Medulla oblongata (tissue), 1 donor: ENCODE data around the gene ATP2B3.
"Not testable (repeated sequence)": the region's sequence is repeated elsewhere in the genome, so short reads cannot be mapped to it uniquely, and the experiment has no call there.

ENCODE experiments used
- DNase-seq: peaks from one replicate; pipeline ENCODE4 v3.0.0-alpha.2; 2015; ENCODE audit errors: extremely low spot score

The ATP2B3 gene

DNA sequence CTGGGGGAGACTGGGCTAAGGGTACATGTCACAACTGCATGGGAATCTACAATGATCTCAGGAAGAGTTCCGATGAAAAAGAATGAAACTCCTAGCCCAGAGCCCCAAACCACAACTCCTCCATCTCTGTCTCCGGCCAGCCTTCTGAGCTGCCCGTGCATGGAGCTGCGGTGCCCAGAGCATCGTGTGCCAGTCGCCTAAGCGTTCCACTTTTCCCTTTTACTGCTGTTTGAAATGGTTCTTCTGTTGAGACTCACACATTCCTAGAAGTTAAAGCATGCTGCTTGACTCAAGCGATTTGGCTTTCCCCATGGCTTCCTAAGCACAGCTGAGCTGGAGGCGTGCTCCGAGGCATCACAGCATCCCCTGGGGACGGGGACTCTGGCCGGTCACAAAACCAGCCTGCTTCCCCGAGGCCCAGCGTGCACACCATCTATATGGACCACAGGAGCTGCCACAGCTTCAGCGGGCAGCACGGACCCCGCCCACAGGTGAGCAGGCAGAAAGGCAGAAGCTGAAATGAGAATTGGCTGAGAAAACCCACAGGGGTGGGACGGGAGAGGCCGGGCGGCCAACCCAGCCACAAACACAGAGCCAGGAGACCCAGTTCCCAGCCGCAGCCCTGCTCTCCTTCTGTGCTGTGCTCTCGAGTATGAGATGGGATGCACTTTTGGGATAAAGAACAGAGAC, 76.5 kb downstream of the ATP2B3 start:
- DNase-seq, result no peak

DNA sequence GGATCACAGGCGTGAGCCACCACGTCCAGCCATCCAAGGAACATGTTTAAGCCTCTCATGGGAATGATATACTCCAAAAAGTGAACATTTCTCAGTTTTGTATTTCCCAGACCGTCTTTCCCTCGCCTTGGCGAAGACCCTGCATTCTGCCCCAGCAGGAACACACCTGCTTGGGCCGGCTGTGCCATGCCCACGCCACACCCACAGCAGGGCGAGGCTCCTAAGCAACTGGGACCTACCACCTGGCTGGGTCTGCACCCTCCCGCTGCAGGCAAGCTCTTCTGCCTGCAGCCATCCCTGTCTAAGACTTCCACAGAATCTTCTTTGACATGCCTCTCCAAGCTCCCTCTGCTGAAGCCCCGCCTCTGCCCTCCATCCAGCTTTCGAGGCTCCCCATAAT, 77.9 kb downstream of the ATP2B3 start:
- no peak for DNase-seq

DNA sequence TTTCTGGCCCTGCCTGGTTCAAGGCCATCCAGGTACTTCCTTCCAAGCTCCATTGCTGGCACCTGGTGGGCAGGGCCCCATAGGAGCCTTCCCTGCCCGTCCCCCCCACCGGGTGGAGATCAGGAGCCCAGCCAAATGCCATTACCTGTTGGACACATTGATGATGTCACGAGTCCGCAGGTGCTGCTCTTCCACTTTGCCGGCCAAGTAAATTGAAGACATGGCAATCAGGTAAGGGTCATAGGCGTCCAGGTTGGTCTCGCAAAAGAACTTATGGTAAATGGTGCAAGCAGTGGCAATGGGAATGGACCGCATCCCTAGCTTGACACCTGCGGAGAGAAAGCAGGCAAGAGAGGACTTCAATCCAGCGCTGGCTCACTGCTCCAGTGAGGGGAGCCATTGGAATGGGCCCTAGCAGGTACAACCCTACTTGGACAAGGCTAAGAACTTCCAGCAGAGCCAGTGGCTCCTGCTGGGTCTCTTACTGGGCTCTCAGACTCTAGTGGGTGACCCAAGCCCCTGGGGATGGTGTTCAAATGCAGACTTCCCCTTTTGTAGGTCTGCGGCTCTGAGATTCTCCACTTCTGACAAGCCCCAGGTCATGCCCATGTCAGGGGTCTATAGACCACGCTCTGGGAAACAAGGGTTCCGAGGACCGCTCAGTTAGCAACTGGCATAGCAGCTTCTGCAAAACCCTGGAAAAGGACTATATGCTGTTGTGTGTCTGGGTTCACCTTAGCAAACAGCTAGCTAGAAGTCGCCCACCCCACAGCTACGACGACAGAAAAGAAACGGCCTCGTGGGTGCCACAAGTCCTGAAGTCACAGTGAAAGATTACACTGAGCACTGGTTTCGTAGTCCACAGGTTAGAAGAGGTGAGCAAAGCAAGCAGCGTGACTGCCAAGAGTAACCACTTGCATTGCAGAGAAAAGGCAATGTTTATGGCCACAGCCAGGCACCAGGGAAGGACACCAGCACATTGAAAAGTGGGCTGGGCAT, 78.7 kb downstream of the ATP2B3 start:
- DNase-seq, result no peak

DNA sequence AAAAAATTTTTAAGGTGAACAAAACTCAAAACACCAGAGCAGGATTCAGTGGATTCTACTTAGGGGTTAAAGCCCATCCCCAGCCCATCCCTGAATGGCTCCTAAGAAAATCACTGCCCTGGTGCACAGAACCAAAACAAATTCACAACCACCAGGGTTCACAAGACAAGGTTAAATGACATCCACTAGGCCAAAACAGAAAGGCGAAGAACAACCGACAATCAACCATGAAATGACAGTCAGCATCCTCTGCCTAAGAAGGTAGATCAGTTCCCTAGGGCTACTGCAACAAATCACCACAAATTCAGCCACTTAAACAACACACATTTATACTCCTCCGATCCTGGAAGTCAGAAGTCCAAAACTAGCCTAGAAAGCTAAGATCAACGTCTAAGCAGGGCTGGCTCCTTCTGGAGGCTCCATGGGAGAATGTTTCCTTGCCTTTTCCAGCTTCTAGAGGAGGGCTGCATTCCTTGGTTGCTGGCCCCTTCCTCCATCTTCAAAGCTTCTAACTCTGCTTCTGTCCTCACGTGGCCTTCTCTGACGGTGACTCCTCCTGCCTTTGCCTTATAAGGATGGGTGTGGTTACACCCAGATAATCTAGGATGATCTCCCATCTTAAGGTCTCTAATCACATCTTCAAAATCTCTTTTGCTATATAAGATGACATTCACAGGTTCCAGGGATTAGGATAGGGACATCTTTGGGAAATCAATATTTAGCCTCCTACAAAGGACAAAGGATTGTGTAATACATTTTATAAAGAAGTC, 79.7 kb downstream of the ATP2B3 start:
- DNase-seq, result no peak

DNA sequence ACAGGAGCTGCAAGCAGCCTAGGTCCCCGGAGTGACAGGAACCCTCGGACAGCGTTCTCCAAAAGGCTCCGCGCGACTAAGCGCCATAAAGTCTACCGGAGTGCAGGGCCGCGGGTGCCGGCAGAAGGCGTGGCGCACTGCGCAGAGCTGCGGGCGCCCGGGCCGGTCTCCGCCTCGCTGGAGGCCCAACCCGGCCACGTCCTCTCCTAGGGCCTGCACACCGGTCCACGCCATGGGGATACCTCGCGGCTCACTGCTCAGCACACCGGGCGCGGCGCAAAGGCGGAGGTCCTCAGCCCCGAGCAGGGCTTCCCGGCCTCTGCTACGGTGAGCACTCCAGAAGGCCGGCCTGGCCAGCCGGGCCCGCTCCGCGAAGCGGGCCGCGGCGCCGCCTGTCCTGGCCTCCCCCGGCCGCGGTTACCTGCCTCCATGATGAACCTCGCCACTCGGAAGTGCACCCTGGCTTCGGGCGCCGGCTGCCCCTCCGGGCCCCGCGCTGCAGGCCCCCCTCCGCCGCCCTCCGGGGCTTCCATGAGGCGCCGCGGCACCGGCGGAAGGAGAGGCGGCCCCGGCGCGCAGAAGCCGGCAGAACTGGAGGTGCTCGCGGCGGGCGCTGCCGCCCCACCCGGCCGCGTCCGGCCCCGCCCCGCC, 81.2 kb downstream of the ATP2B3 start, which contains the start of gene CCNQ:
Gene CCNQ, minus strand, starts transcription at position 599 of the 651 bp plus-strand sequence. Its CDS starts 66 bp downstream, at position 533.
- DNase-seq, result no peak

DNA sequence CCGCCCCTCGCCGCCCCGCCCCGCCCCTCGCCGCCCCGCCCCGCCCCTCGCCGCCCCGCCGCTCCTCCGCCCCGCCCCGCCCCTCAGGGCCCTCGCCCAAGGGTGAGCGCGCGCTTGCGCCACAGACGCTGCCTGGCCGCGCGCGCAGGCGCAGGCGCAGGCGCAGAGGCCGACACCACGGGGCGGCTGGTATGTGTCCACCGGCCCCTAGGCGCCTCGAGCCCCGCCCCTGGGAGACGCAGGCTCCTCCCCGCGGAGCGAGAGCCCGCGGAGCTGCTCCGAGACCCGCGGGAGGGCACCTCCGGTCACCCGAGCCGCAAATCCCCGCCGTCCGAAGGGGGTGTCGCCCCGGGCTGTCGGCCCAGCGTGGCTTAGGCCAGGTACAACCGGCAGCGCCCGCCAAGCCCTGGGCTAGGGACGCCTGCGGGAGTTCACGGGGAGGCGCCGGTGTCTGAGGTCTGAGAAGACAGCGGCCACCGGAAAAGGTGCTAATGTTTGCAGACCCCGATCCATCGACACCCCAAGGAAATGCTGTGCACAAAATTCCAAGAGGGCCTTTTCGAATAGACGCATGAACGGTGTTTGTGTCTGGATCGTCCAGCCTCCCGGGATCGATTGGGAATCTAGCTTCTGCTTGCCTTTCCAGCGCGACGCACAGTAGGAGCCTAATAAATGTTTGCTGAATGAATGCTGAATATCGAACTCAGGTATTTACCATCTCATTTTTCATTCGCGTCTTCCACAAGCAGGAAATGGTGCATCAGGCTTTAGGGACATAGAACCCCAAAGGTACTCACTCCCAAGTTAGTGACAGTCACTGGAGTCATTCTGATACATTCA, 82.0 kb downstream of the ATP2B3 start:
- DNase-seq, result peak; percentile 89

DNA sequence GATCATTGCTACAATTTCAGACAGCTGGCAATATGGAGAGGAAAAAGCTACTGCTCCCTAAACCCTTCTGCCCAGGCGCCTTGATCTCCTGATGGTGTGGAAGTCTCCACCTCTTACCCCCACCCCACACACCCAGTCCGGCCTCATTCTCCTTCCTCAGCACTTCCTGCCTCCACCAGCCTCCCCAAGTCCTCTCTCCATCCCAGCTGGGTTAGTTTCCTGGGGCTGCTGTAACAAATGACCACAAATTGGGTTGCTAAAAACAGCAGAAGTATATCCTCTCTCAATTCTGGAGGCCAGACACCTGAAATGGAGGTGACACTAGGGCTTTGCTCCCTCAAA, 82.6 kb downstream of the ATP2B3 start:
- DNase-seq, result no peak

DNA sequence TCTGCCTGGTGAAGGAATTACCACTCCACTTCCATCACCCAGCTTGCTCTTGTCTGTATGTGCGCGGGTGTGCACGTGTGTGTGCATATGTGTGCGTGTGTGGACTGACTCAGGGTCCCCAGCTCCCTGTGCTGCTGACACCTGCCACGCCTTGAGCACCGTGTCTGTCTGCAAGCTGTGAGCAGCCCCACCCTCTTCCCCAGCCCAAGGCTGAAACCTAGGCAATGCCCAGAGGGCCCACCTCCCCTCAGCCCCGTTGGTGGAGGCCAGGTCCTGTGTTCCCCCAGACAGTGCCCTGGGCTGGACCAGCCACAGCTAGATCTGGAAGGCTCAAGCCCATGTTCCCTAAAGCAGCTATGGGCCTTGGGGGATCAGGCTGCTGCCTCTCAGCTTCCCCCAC, 83.5 kb downstream of the ATP2B3 start:
- DNase-seq, result no peak

DNA sequence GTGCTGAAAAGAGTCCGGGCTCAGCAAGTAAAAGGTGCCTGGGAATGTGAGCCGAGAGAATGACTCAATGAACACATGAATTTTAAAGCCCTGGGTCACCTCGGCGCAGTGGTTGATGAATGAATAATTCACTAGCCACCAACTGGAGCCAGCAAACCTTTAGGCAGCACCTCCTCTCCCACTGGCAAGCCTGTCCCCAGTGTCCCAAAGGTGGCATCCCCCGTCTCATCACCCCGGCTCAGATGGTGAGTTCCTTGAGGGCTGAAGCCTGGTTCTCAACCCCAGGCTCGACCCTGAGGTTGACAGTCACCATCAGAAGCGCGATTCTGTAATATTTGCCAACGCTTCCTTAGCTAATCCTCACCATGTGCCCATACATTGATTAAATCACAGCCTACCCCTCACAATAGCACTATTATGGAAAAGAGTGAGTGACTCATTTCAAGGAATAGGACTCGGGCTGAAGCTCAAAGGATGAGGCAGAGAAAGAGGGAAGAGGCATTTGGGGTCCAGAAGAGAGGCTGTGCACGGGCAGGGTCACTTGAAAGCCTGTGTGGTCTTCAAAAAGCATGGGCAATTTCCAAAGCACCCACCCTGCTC, 84.2 kb downstream of the ATP2B3 start:
- DNase-seq, result no peak

DNA sequence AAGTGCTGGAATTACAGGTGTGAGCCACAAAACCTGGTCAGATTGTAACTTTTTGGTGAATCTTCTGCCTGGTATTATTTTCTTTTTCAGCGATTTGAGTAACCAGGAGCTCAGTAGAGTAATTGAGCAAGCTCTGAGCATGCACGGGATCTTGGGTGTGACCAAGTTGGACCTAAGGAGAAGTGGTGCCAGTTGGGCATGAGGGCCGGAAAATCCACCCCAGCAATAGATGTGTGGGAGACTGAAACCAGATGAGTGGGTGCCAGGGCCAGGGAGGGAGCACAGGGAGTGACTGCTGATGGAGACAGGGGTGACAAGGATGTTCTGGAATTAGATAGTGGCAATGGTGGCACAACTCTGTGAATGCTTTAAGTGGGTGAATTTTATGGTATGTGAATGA, 85.2 kb downstream of the ATP2B3 start:
- no peak for DNase-seq

DNA sequence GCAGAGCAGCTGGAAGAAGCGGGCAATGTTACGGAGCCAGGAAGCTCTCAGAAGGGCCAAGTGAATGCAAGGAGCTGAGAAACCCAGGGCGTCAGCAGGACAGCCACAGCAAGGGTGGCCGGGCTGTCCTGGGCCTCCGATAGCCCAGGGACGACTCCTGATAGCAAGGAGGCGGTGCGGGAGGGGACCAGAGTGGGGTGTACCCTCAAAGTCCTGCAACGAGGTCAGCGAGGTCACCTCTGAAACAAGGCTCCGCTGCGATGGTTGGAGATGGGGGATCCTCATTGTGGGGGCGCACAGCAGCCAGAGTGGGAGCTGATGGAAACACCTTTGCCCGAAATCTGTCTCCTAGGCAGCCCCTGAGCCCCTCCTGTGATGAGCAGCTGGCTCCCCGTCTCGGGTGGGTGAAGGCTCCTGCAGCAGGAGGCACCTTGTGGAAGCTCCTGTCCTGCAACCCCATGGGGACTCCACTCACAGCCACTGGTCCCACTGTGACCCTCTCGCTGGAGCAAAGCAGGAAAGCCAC, 85.8 kb downstream of the ATP2B3 start:
- no peak for DNase-seq

DNA sequence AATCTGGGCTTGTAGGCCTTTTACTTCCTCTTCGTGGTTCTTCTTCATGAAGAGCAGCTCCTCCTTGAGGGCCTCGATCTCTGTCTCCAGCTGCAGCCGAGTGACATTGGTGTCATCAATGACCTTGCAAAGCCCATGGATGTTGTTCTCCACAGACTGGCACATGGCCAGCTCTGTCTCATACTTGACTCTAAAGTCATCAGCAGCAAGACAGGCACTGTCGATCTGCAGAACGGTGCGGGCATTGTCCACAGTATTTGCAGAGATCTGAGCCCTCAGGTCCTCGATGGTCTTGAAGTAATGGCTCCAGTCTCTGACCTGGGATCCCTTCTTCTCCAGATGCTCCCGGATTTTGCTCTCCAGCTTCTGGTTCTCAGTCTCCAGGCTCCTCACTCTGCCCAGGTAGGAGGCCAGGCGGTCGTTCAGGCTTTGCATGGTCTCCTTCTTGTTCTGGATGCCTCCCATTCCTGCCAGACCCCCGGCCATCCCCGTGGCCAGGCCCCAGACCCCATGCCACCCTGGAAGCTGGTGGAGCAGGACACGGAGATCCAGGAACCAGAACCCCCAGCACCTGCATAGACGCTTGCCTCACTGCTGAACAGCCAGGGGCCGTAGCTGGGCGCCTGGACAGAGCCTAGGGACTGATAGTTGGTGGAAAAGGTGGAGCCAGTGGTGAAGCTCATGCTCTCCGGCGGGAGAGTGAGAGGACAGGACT, 87.4 kb downstream of the ATP2B3 start:
- not testable (repeated sequence) for DNase-seq

DNA sequence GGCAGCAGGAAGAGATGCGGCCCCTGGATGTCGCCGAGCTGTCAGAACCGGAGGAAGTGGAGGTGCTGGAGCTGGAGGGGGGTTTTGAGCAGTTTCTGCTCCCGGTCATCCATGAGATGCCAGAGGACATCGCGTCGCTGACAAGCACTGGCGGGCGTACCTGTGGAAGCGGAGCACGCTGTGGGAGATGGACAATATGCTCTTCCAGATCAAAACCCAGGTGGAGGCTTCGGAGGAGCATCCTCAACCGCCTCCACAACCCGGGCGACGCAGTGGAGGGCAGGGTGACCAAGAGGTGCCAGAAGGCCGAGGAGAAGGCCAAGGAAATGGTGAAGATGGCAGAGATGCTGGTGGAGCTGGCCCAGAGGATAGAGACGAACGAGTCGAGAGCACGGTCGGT, 89.1 kb downstream of the ATP2B3 start:
- DNase-seq, result no peak

DNA sequence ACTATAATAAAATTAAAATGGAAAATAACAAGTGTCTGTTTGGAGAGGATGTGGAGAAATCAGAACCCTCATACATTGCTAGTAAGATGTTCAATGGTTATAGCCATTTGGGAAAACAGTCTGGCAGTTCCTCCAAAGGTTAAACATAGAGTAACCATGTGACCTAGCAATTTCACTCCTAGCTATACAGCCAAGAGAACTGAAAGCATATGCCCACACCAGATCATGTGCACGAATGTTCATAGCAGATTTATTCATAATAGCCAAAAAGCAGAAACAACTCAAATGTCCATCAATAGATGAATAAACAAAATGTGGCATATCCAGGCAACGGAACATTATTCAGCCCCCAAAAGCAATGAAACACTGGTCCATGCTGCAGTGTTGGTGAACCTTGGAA, 90.9 kb downstream of the ATP2B3 start:
- DNase-seq, result no peak

DNA sequence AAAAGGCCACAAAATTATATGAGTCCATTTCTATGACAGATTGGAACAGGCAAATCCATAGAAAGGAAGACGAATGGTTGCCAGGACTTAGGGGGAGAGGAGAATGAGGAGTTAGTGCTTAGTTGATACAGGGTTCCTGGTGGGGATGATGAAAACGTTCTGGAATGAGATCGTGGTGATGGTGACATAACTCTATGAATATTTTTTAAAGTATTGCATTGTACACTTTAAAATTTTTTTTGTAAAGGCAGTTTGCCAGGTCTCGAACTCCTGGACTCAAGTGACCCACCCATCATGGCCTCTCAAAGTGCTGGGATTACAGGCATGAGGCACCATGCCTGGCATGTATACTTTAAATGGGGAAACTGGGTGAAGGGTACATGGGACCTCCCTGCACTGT, 91.4 kb downstream of the ATP2B3 start:
- DNase-seq, result no peak

DNA sequence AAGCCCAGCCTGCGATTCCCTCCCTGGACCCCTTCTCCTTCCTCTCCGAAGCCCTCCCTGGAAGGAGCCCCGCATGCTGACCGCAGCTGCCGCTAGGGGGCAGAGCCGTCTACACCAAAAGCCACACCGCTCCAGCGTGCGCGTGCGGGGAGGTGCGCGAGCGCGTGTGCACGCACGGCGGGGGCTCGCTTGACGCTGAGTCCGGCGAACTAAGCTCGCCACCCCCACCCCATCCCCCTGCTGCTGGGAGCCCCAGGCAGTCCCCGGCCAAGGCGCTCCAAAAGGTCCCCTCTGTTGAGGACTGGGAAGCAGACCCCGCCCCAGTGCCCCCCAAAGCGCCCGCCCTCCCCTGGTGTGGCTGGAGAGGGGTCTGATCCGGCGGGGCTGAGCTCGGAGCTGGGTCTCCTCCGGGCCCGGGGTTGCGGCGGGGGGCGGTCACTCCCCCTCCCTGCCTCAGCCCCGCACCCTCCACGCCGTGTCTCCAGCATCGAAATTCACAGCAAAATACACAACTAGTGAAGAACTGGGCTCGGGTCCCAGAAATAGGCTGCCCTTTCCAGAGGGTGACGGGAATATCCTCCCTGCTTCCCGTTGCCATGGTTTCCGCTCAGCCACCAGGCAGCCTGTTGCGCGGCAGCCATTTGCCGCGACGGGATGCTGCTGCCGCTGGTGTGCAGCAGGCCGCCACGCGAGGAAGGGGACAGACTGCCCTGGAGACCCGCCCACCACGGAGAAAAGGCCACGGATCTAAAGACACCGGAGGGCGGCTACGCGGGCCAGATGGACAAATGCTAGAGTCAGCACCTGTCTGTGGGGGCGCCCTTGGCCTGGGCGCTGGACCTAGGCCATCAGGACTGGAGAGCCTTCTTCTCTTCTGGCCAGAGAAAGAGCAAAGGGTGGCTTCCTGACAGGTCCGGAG, 92.7 kb downstream of the ATP2B3 start:
- DNase-seq, result peak; percentile 77

DNA sequence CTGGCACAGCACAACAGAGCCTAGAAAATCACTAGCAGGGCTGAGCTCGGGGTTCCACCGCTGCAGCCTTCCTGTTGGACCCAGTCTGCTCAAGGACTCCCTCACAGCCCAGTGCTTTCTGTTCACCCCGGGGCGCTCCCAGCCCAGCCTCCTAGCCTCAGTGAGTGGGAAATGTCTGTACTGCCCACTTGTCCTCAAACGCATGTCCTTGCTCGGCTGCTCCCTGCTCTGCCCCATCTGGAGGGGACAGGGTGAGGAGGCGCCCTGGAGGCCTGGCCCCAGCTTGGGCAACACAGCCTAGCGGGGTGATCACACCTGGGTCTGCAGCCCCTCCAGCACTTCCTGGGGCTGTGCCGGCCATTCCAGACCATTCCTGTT, 93.4 kb downstream of the ATP2B3 start:
- no peak for DNase-seq

DNA sequence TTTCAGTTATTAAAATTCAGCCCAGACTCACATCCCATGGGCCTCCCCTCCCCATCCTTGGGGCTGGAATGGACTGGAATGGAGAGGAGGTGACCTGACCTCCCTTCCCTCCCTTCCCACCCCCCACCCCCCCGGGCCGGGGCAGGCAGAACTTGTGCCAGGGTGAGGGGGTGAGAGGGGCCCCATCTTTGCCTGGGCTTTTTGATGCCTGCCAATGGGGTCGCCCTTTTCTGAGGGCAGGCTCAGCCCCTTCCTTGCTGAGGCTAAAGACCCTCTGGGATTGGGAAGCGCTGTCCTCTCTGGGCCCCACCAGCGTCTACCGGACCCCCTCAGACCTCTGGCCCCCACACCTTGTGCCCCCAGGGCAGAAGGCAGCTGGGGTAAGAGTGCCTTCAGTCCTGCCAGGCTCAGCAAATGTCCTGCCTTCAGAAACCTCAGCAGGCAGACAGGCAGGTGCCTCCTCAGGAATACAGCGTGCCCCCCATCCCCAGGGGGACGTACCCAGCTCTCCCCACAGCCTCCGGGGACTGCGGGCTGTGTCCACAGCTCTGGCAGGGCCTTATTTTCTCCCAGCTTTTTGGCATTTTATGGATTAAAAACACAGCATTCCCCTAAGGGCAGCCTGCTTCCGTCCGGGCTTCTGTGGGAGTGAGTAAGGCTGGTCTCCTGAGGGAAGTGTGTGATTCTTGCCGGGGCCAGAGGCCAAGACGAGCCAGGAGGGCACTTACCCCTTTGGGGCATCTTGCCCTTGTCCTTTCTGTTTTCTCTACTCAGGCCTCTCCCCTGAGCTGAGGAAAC, 94.1 kb downstream of the ATP2B3 start:
- no peak for DNase-seq
